Omental fat pad (tissue), 4 donors: ENCODE data around the gene CSHL1. TPM values are rescaled to one million over a fixed set of nuclear protein-coding genes. Genes with fewer than 3 reads are reported as not detected.
"Not testable (repeated sequence)": the region's sequence is repeated elsewhere in the genome, so short reads cannot be mapped to it uniquely, and the experiment has no call there.

Experiments used
- ATAC-seq: fragments of 150-250 bp; one replicate; pipeline ENCODE4 v1.9.1; 2016; ENCODE audit warnings: mild to moderate bottlenecking, moderate library complexity; ENCODE audit not compliant: low FRiP score
- DNase-seq: peaks from one replicate; pipeline ENCODE4 v3.0.0-alpha.2; 2019; ENCODE audit warnings: low spot score
- small RNA-seq: library from RNA; depleted of rRNA; stranded (forward); fragments of <200 nt; gene quantifications from one replicate; pipeline ENCODE3, GENCODE V24; 2016
- total RNA-seq, 4 donors: library from RNA; depleted of rRNA; stranded (reverse); fragments of >200 nt; gene quantifications; one replicate each; pipeline ENCODE4 v1.1.0, GENCODE V29; 2016

The CSHL1 gene
- total RNA-seq, 4 donors from 2014 or later, result not detected

- not testable (repeated sequence) for DNase-seq, ATAC-seq
Measured at GRCh38 chr17:63873577-63873976, 37.5 kb downstream of the CSHL1 start, which contains the start of gene CSH2. TSS of gene CSH2 (minus strand) at chr17:63873677. CDS start at chr17:63873614, 63 bp downstream.

- DNase-seq, result not testable (repeated sequence)
Measured at GRCh38 chr17:63871646-63872365, 39.3 kb downstream of the CSHL1 start.

DNA sequence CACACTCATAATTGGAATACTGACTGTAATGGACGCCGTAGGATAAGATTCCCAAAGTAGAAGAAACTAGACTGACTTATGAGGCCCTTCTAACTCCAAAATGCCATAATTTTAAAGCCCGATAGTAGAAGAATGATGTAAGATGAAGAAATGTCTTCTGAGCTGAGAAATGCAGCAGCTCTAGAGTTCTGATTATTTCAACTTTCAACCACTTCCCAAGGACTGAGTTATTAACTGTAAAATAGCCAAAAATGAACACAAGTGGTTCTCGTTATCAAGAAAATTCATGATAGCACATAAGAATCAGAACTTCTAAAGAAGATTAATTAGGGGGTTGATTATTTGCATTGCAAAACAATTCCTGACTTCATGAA, 40.8 kb downstream of the CSHL1 start:
- ATAC-seq, DNase-seq: not testable (repeated sequence)

More at GRCh38 chr17:63871646-63872365, 39.3 kb downstream of the CSHL1 start:
- not testable (repeated sequence) for ATAC-seq

GRCh38 chr17:63869491-63870291, 41.4 kb downstream of the CSHL1 start:
- not testable (repeated sequence) for DNase-seq, ATAC-seq

GRCh38 chr17:63866625-63867024, 44.4 kb downstream of the CSHL1 start:
- not testable (repeated sequence) for DNase-seq, ATAC-seq

Small RNAs within 50 kb of the gene (small RNA-seq; reads per million reads assigned to genes)
- gene AC040958.1, result not detected
- gene AC127029.1, result not detected
- not detected for gene GH1

Other genes with a start within 250 kb of the CSHL1 start
- 10 to 100 TPM in 2 of 4 donors, 1 to 10 TPM in 2; 4.4 to 44.9 (median 16.5) TPM for gene LIMD2, start 211.1 kb downstream of the CSHL1 start, total RNA-seq
- gene STRADA, start 169.5 kb downstream of the CSHL1 start, total RNA-seq, result 10 to 100 TPM; 16.5 to 32.3 (median 22.4) TPM
- 100 to 1,000 TPM in 1 of 4 donors, 10 to 100 TPM in 3; 59.2 to 103 (median 62.0) TPM for gene CCDC47, start 137.7 kb downstream of the CSHL1 start, total RNA-seq
- 100 to 1,000 TPM in 2 of 4 donors, 10 to 100 TPM in 2; 87.2 to 150 (median 112) TPM for gene DDX42, start 137.1 kb downstream of the CSHL1 start, total RNA-seq
- 100 to 1,000 TPM in 3 of 4 donors, 10 to 100 TPM in 1; 91.0 to 119 (median 103) TPM for gene PSMC5, start 83.8 kb downstream of the CSHL1 start, total RNA-seq
- gene FTSJ3, start 83.6 kb downstream of the CSHL1 start, total RNA-seq, result 10 to 100 TPM; 39.1 to 46.4 (median 40.4) TPM
- 100 to 1,000 TPM in 3 of 4 donors, 10 to 100 TPM in 1; 77.5 to 246 (median 109) TPM for gene SMARCD2, start 68.6 kb downstream of the CSHL1 start, total RNA-seq
- gene CSH2, start 37.6 kb downstream of the CSHL1 start, total RNA-seq, result not detected
- not detected for gene GH2, start 29.3 kb downstream of the CSHL1 start, total RNA-seq
- not detected for gene CSH1, start 14.7 kb downstream of the CSHL1 start, total RNA-seq
- not detected for gene GH1, start 7.6 kb upstream of the CSHL1 start, total RNA-seq
- 10 to 100 TPM in 1 of 4 donors, 1 to 10 TPM in 3; 4.0 to 15.8 (median 6.0) TPM for gene CD79B, start 21.1 kb upstream of the CSHL1 start, total RNA-seq
- 10 to 100 TPM in 3 of 4 donors, 1 to 10 TPM in 1; 7.0 to 43.3 (median 15.1) TPM for gene SCN4A, start 61.7 kb upstream of the CSHL1 start, total RNA-seq
- 1 to 10 TPM in 1 of 4 donors, under 1 TPM in 3; 0.19 to 1.1 (median 0.55) TPM for gene PRR29, start 87.1 kb upstream of the CSHL1 start, total RNA-seq
- 100 to 1,000 TPM in 3 of 4 donors, 10 to 100 TPM in 1; 57.7 to 252 (median 137) TPM for gene ICAM2, start 109.4 kb upstream of the CSHL1 start, total RNA-seq
- gene ERN1, start 218.9 kb upstream of the CSHL1 start, total RNA-seq, result 10 to 100 TPM; 14.6 to 54.4 (median 30.4) TPM